Caco-2 (cell line): ENCODE measurements around the gene EPHA4. TPM values are rescaled to one million over a fixed set of nuclear protein-coding genes. Genes with fewer than 3 reads are reported as not detected.

ENCODE experiments used
- BruUV-seq: library from RNA; stranded (reverse); fragments of 400-500 nt; replicated peaks from 2 replicates; lab custom pipeline; 2021; lab: Mats Ljungman, UMichigan
- CTCF ChIA-PET: fragments of 300-600 bp; sonication (Branson Sonifier 250); formaldehyde crosslinking; loops from one replicate; lab custom pipeline; 2022; ENCODE audit warnings: antibody characterized with exemption; lab: Charles Lee
- POLR2A ChIA-PET: fragments of 300-600 bp; sonication (Branson Sonifier 250); formaldehyde crosslinking; loops from one replicate; lab custom pipeline; 2022; ENCODE audit warnings: antibody characterized with exemption; lab: Charles Lee
- DNase-seq, 2 experiments: peaks; one replicate each; pipeline versions ENCODE4 v3.0.0 to v3.0.0-alpha.2; 2020 to 2022
- H3K27me3 ChIP-seq: replicated peaks from 2 replicates; pipeline ENCODE4 v1.6.0; 2011; ENCODE audit warnings: low read length; ENCODE audit not compliant: control insufficient read depth, insufficient read depth
- H3K36me3 ChIP-seq: 2 replicates; pipeline ENCODE4 v1.5.1; 2011; ENCODE audit warnings: low read length; ENCODE audit not compliant: control insufficient read depth, insufficient read depth
- H3K4me1 ChIP-seq: fragments of 250-450 bp; sonication (Bioruptor Pico); 2 replicates; pipeline ENCODE4 v1.5.1; 2020; ENCODE audit warnings: mild to moderate bottlenecking
- H3K4me3 ChIP-seq: 2 replicates; pipeline ENCODE4 v1.5.1; 2011; ENCODE audit warnings: low read depth, mild to moderate bottlenecking, control low read depth, low read length
- H3K9me3 ChIP-seq: fragments of 250-450 bp; sonication (Bioruptor Pico); 2 replicates; pipeline ENCODE4 v1.5.1; 2020; ENCODE audit warnings: mild to moderate bottlenecking, moderate library complexity
- H3K27ac Mint-ChIP-seq: one replicate; pipeline ENCODE4 v1.8.0; 2022; ENCODE audit warnings: mixed read lengths; ENCODE audit not compliant: unreplicated experiment
- H3K27me3 Mint-ChIP-seq: one replicate; pipeline ENCODE4 v1.8.0; 2022; ENCODE audit warnings: mixed read lengths; ENCODE audit not compliant: insufficient read depth, unreplicated experiment
- H3K36me3 Mint-ChIP-seq: one replicate; pipeline ENCODE4 v1.8.0; 2022; ENCODE audit warnings: mild to moderate bottlenecking, mixed read lengths; ENCODE audit not compliant: insufficient read depth, unreplicated experiment
- H3K4me1 Mint-ChIP-seq: one replicate; pipeline ENCODE4 v1.8.0; 2022; ENCODE audit warnings: low read depth, mixed read lengths; ENCODE audit not compliant: unreplicated experiment
- H3K4me3 Mint-ChIP-seq: one replicate; pipeline ENCODE4 v1.8.0; 2022; ENCODE audit warnings: mild to moderate bottlenecking, moderate library complexity, mixed read lengths; ENCODE audit not compliant: unreplicated experiment
- H3K9me3 Mint-ChIP-seq: one replicate; pipeline ENCODE4 v1.8.0; 2022; ENCODE audit warnings: mixed read lengths; ENCODE audit not compliant: unreplicated experiment
- intact Hi-C: fragments of 100-400 bp; cut with micrococcal nuclease; formaldehyde crosslinking; loops from one replicate; pipeline ENCODE4 v1.10.0; 2022; ENCODE audit not compliant: unreplicated experiment
- total RNA-seq: library from RNA; stranded (reverse); gene quantifications from 2 replicates; pipeline ENCODE4 v1.2.3, GENCODE V29; 2022
- TF ChIP-seq, protein P1 (sequence below), 2 experiments: fragments of 200-600 bp in 1 of 2; IDR thresholded peaks; 1 replicate in 1 of 2; 2 replicates in 1 of 2; pipeline versions ENCODE4 v1.5.1 to v1.8.0; 2011 to 2022; ENCODE audit warnings: antibody characterized with exemption in 1 of 2, control low read depth in 1 of 2, inconsistent platforms in 1 of 2, low read depth in 1 of 2, low read length in 1 of 2, mild to moderate bottlenecking in 1 of 2, moderate library complexity in 1 of 2; ENCODE audit not compliant: insufficient read depth in 1 of 2, severe bottlenecking in 1 of 2, unreplicated experiment in 1 of 2

The EPHA4 gene
- total RNA-seq, 1 experiment from 2014 or later, result 95.5 TPM

DNA sequence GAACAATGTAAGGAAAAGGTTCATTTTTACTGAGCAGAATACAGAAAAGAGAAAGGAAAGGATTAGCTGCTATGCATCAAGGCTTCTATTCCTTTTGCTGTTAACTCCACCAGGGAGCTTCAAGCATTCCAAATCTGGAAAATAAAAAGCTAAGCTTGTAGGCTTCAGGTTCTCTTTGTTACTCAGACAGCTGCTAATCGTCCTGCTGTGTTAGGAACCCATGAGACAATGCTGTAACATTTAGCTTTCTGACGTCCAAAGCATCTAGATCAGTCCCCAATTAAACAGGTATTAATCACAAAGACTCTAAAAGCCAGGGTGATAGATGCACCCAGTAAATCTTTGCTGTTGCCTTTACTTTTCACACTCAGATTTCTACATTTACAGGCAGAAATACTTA, 103.8 kb downstream of the EPHA4 start:
- no peaks in the 10 kb centered on the region for H3K36me3 ChIP-seq
- POLR2A ChIA-PET, result no interaction called here
- H3K27me3 ChIP-seq, result no peaks in the 10 kb centered on the region
- intact Hi-C loops, result no loop called here
- BruUV-seq, result no TSS peak
- no peak overlapping the region for H3K4me3 ChIP-seq
- H3K4me1 Mint-ChIP-seq, result no peaks in the 10 kb centered on the region
- CTCF ChIA-PET, result no interaction called here
- no peak overlapping the region for H3K27ac Mint-ChIP-seq
- no peak for DNase-seq
- no peaks in the 10 kb centered on the region for H3K27me3 Mint-ChIP-seq
- H3K4me1 ChIP-seq, result no peaks in the 10 kb centered on the region; the same call in 1 of the 2 replicates
- no peaks in the 10 kb centered on the region for H3K9me3 Mint-ChIP-seq
- no peak overlapping the region for H3K4me3 Mint-ChIP-seq
- H3K36me3 Mint-ChIP-seq, result peaks cover 45% of the 10 kb centered on the region
- TF ChIP-seq, protein P1, sequence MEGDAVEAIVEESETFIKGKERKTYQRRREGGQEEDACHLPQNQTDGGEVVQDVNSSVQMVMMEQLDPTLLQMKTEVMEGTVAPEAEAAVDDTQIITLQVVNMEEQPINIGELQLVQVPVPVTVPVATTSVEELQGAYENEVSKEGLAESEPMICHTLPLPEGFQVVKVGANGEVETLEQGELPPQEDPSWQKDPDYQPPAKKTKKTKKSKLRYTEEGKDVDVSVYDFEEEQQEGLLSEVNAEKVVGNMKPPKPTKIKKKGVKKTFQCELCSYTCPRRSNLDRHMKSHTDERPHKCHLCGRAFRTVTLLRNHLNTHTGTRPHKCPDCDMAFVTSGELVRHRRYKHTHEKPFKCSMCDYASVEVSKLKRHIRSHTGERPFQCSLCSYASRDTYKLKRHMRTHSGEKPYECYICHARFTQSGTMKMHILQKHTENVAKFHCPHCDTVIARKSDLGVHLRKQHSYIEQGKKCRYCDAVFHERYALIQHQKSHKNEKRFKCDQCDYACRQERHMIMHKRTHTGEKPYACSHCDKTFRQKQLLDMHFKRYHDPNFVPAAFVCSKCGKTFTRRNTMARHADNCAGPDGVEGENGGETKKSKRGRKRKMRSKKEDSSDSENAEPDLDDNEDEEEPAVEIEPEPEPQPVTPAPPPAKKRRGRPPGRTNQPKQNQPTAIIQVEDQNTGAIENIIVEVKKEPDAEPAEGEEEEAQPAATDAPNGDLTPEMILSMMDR (IDR thresholded peaks at IDR 0.05; ENCODE audit: insufficient read depth in 1 of 2, low read depth in 1 of 2, low read length in 1 of 2, severe bottlenecking in 1 of 2, unreplicated experiment in 1 of 2), result no peak
- H3K9me3 ChIP-seq, result no peaks in the 10 kb centered on the region

DNA sequence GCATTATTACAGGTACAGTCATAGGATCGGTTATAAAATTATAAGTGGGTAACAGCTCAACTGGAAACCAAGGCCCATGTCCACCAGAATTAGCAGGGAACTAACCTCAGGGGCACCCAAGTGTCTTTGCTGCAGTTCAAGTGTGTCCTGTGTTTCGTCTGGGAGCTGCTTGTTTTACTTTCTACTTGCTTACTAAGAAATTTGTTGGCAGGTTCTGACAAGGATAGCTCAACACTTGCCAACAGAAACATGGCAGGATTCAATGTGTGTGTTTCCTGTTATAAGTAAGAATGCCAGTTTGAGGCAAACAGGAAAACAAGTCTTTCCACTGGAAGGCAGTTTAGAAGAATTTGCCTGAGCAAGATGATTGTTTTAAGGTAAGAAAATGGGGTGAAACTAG, 104.5 kb downstream of the EPHA4 start:
- Histone ChIP-seq H3K4me1 (no peaks in the 10 kb centered on the region; the same call in 1 of the 2 replicates), H3K9me3 (no peaks in the 10 kb centered on the region), H3K4me3 (no peak overlapping the region), H3K27me3 (no peaks in the 10 kb centered on the region), H3K36me3 (no peaks in the 10 kb centered on the region)
- intact Hi-C loops, result no loop called here
- Mint-ChIP-seq H3K27me3 (no peaks in the 10 kb centered on the region), H3K36me3 (peaks cover 39% of the 10 kb centered on the region), H3K4me1 (no peaks in the 10 kb centered on the region), H3K4me3 (no peak overlapping the region), H3K27ac (no peak overlapping the region), H3K9me3 (no peaks in the 10 kb centered on the region)
- no TSS peak for BruUV-seq
- no peak for DNase-seq
- CTCF ChIA-PET, result no interaction called here
- POLR2A ChIA-PET, result no interaction called here
- TF ChIP-seq, protein P1 (IDR thresholded peaks at IDR 0.05; ENCODE audit: insufficient read depth in 1 of 2, low read depth in 1 of 2, low read length in 1 of 2, severe bottlenecking in 1 of 2, unreplicated experiment in 1 of 2), result no peak

DNA sequence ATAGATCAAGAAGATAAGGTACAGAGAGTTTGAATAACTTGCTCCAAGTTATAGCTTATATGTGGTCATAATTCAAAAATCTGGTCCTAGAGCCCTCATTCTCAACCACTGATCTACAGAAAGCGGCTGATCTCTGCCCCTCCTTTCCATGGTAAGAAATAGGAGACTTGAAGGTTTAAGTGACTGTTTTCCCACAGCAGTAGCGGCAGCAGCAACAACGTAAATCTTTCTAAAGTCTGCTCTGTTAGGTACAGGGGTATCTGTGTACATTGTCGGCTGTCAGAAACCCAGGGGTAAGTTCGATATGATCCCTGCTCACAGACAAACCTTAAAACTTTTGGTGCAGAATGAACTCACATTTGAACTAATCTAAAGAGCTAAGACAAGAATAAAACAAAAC, 105.4 kb downstream of the EPHA4 start:
- H3K4me1 Mint-ChIP-seq, result no peaks in the 10 kb centered on the region
- no peak overlapping the region for H3K4me3 Mint-ChIP-seq
- no peaks in the 10 kb centered on the region for H3K27me3 Mint-ChIP-seq
- Histone ChIP-seq H3K9me3 (no peaks in the 10 kb centered on the region), H3K36me3 (no peaks in the 10 kb centered on the region), H3K4me1 (no peaks in the 10 kb centered on the region; the same call in 1 of the 2 replicates), H3K27me3 (no peaks in the 10 kb centered on the region), H3K4me3 (no peak overlapping the region)
- ChIA-PET POLR2A (no interaction called here), CTCF (no interaction called here)
- BruUV-seq, result no TSS peak
- H3K9me3 Mint-ChIP-seq, result no peaks in the 10 kb centered on the region
- no peak overlapping the region for H3K27ac Mint-ChIP-seq
- peaks cover 39% of the 10 kb centered on the region for H3K36me3 Mint-ChIP-seq
- DNase-seq, result no peak
- intact Hi-C loops, result no loop called here
- TF ChIP-seq, protein P1 (IDR thresholded peaks at IDR 0.05; ENCODE audit: insufficient read depth in 1 of 2, low read depth in 1 of 2, low read length in 1 of 2, severe bottlenecking in 1 of 2, unreplicated experiment in 1 of 2), result no peak
